SK-MEL-5 (cell line): ENCODE measurements around the gene ARL15. TPM values are rescaled to one million over a fixed set of nuclear protein-coding genes. Genes with fewer than 3 reads are reported as not detected.

ENCODE experiments used
- DNase-seq: peaks from one replicate; pipeline ENCODE4 v3.0.0-alpha.2; 2016; ENCODE audit warnings: low read depth, low spot score
- in situ Hi-C: cut with HindIII; loops from 2 replicates; pipeline ENCODE4 v1.10.0; 2016; ENCODE audit warnings: low sequenced_read_pairs, high pct_unique_total_duplicates, low pct_unique_long_range_greater_than_20kb
- total RNA-seq: library from RNA; depleted of rRNA; stranded (reverse); fragments of >200 nt; shearing (Covaris generic); gene quantifications from 2 replicates; pipeline ENCODE4 v1.2.3, GENCODE V29; 2014

The ARL15 gene
- total RNA-seq, 1 experiment from 2014 or later, result 14.9 TPM

DNA sequence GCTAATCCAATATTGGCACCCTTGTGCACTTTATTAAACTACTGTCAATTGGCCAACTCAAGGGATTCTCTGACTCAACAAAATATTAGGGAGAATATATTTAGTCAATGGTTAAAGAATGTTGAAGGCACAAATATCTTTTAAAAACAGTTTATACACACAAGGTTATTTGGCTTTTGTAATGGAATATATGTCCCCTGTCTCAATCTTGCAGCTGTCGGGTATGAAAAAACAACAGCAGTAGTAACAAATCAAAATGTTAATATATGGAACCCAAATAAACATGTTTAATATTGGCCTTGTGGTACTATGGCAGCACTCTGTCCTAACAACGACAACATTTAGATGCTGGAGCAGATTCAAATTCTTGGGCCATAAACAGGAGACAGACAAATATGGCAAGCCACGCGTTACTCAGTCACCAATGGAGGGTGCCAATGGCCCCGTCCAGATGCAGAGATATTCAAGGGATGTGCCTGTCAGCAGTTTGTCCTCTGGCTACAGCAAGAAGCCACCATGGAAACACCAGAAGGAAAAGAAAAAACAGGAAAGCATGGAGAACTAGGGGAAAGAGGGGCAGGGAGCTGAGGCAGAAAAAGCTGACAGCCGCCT, 408.0 kb downstream of the ARL15 start:
- DNase-seq, result no peak
- in situ Hi-C loops, result no loop called here

DNA sequence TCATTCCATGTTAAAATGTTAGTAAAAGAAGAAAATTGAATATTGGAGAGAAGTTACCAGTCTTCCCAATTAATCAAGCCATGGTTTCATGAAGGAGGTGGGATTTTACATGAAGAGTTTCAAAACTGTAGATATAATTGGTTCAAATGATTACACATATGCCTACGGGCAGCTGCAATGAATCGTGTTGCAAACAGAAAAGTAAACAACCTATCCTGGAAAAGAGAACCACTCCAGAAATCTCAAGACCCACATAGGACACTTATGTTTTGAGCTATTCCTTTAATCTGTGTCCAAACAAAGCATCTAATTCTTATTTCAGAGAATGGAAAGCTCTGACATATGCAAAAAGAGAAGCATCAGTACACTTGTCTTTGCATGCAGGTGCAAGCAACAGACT, 409.7 kb downstream of the ARL15 start:
- no peak for DNase-seq
- in situ Hi-C loops, result no loop called here

DNA sequence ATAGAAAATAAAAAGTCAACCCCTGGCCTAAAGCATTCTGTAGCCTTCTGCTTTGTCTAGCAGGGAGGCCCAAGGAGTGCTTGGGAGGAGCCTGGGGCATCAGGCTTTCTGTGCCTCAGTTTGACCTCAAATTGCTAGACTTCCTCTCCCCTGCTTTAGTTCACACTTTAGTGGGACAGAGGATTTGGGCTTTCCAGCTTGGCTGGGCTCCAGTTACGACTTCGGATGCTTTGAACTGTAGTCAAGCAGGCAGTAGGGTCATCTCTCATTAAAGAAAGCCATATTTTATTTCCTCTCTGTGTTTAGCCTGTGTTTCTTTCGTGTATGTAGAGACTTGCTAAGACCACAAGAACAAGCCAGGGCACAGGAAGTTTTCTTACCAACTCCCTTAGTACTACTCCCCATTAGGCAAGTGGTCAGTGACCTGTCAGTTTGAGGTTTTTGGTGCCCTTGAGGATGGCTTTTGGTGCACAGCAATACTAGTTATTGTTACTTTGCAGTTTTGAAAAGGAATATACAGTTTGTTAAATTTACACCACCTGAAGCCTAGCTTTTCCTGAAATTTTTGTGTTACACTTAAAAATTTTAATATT, 415.2 kb downstream of the ARL15 start:
- in situ Hi-C loops, result no loop called here
- DNase-seq, result no peak

DNA sequence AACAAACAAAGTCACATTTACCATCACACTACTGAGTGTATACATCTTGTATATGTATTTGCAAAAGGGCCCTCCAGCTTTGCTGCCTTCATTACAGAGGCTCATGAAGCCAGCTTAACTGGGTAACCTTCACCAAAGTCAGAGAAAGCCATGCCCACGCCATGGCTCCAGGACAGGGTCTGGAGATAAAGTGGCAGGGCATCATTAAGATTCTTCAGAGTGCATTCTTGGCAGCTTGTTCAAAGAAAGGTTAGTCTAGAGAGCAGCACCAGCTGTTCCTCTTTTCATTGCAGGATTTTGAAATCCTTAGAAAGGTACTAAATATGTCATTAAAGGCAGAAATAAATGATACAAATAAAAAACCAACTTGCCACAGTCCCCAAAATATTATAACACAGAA, 416.7 kb downstream of the ARL15 start:
- in situ Hi-C loops, result no loop called here

DNA sequence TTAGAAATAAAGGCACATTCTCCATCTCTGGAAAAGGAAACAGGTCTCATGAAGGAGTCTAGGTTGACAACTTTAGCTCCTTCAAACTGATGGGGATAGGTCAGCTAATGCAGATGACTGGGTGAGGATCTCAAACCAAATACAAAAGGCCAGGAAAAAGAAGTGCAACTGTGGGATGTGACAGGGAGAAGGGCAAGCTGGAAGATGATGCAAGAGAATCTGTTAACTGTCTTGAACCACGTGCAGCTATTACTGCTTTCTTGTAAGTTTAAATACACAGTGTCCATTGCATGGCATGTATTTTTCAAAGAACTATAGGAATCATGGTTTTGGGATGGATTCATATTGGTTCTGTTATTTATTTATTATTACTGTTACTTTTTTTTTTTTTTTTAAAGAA, 418.1 kb downstream of the ARL15 start:
- in situ Hi-C loops, result no loop called here
- no peak for DNase-seq

More for the DNA sequence above, 416.7 kb downstream of the ARL15 start:
- no peak for DNase-seq

DNA sequence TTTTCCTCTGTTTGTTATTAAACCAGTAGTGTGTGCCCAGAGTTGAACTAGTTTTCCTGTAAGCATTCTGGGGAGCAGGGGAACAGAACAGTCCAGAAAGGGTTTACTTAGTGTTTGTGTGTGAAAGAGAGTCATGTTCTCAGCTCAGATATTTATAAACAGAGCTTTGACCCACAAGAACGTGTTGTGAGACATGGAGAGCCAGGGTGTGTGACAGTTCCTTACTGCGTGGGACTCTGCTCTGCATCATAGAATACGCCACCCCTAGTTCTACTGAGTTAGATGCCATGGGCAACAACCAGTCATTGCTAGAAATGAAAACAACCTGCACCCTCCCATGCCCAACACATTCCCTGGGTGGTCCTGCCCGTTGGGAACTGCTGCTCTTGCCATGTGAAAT, 419.2 kb downstream of the ARL15 start:
- DNase-seq, result no peak
- in situ Hi-C loops, result no loop called here

DNA sequence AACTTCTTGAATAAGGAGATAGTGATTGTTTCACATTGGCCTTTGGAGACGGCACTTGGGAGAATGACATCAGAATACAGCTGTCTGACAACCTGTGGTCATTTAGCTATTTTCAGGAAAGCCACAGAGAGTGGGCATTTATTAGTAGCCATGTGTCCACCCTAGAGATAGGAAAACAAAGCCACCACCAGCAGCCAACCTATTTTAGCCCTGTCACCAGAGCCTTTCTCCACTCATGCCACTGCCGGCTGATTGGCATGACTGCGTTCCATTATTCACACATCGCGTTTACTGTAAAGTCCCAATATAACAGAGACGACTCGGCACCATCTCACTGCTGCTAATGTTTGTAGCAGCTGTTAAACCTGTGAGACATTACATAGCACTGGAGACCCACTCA, 419.9 kb downstream of the ARL15 start:
- DNase-seq, result no peak
- in situ Hi-C loops, result no loop called here

DNA sequence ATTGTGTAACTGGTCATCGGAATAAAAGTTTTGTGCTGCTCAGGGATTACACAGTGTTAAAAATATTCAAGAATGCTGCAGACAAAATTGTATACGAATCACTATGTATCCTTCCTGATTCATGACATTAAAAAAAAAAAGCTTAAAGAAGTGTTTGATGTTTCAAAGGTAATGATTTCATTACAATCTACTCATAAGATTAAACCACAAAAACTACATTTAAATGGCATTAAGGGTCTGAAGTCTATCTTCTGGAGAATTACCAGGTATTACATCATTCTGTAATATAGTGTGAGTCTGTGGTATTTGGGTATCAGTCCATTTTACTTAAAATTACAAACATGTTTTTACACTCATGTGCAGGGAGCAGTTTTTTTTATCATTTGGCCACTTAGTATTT, 425.5 kb downstream of the ARL15 start:
- in situ Hi-C loops, result no loop called here

DNA sequence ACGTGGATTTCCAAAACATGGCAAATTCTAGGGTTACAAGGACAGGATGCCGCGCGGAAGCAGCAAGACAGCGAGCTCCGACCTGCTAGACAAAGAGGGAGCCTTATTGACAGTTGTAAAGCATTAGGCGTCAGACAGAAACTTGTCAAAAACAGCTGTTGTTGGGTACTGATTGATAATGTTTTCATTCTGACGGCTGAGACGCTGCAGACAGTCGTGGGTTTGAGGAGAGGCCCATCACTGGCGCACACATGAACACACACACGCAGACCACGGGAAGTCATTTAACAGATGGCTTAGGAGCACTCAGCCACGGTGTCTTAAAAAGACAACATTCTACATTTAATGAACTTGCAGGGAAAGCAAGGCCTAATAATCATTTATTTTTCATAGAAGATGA, 426.0 kb downstream of the ARL15 start:
- in situ Hi-C loops, result no loop called here

More for the DNA sequence above, 425.5 kb downstream of the ARL15 start:
- no peak for DNase-seq

DNA sequence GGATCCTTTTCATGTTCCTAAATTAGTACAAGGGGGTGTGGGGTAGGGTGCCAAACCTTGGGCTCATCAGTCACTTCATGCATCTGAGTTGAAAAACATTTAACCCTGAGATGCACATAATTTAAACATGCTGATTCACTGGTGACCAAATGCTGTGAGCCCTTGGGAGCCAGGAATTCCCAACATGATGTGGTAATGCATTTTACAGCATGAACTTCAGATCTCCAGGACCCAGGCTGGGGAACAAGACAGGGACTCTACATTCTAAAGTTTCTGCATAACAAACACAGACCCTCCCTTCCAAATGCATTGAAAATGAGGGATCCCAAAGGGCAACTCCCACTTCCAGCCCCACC, 427.7 kb downstream of the ARL15 start:
- no peak for DNase-seq
- in situ Hi-C loops, result no loop called here

More for the DNA sequence above, 426.0 kb downstream of the ARL15 start:
- no peak for DNase-seq

DNA sequence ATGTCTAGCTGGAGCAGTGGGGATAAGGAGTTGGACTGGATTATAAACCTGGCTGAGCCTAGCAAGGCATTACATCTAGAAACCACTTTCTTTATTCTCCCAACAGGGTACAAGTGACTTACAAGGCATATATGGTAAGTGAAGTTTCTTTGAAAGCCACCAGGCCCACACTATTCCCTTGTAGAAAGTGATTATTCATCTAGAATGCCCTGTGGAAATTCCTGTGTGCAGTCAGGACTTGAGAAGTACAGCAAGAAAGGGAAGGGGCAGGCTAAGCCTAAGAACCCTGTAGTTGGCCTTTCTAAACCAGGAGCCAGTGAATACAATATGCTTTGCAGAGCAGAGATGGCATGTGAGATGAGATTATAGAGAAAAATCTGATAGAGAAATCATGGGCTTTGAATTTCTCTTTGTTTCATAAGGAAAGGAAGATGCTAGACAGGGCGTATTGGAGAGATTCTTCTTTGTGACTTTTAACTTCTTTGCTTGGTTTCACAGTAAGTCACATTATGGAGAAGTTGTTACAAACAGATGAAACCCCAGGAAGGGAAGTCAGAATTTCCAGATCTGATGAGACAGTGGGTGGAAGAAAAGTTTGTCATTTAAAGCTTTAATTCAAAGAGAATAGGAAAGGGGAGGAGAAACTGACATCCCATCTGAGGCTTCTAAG, 428.2 kb downstream of the ARL15 start:
- DNase-seq, result no peak
- in situ Hi-C loops, result no loop called here

DNA sequence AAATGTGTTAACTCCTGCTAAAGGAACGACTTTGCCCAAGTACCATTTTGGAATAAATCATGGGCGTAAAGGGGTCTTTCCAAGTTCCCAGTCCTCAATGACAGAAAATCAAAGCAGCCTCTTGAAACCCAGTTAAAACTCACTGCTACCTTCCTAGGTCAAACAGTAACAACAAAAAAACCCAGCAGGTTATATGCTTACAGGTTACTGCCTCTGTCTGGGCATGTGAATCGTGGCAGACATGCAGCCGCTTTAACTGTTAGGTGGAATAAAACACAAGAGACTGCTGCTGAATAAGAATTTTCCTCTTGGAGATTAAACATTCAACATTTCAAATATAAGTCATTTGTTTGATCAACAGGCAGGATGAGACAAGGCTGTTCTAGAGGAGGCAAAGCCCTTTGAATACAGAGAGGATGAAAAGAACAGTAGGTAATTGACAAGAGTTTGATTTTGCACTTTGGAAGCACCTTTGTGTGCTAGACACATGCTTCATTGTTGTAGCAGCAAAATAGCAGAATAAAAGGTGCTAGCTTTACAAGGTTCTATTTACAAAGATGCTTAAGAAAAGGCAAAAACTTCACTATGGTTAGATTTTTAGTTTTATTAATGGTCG, 430.6 kb downstream of the ARL15 start:
- in situ Hi-C loops, result no loop called here
- no peak for DNase-seq

DNA sequence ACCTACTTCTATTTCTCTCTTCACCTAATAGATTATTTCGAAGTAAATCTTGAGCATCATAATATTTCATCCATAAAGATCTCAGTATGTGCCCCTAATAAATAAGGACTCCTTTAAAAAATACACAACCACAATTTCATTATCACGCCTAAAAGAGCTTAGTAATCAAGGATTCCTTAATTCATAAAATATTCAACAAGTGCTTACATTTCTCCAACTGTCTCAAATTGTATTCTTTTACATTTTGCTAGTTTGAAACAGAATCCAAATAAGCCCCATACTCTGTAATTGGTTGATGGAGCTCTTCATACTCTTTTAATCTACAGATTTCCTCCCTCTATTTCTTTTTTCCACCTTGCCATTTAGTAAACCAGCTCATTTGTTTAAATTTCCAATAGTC, 432.4 kb downstream of the ARL15 start:
- in situ Hi-C loops, result no loop called here
- no peak for DNase-seq

DNA sequence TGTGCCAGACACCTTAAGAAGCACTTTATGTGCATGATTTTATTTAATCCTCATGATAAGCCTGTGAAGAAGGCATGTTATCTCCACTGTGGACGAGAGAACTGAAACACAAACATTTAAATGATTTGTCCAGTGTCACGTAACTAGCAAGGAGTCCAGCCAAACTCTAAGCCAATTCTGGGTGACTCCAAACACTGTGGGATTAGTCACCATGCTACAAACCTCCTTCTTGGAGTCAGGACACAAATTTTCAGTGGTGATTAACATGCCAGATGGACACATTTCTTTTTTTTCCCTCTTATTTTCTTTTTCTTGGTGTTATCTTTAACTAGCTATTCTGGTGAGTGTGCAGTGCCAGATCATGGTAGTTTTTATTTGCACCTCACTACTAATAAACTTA, 433.1 kb downstream of the ARL15 start:
- in situ Hi-C loops, result no loop called here
- DNase-seq, result no peak

DNA sequence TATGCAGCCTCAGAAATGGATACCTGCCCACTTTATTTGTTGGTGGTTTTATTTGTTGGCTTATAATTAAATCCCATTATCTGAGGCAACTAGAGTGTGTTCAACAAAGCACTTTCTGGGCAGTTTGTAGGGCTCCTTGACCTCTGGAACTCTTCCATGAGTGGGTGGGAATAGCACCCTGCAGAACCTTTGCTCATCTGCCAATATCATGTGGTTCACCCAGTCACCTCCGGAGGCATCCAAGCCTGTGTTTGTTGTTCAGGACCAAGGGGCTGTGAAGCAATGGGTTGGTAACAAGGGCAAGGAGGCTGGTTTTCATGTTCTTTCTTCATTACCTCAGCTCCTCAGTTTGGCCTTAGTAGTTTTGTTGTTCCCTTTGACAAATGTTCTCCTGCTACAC, 436.0 kb downstream of the ARL15 start:
- DNase-seq, result no peak
- in situ Hi-C loops, result no loop called here

DNA sequence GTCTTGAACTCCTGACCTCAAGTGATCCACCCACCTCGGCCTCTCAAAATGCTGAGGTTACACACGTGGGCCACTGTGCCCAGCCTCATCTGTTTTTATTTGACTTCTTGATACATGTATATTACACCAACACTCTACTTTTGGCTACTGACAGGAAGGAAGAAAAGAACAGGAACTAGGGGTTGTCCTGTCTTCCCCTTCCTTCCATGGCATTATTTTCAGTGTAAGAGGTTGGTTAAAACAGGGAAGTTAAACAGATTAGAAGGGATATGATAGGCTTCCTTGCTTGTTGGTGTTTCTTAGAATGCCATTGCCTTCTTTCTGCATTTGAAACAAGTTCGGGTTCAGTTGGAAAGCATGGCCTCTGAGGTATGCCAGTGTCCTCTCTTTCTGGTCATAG, 437.1 kb downstream of the ARL15 start:
- in situ Hi-C loops, result no loop called here
- DNase-seq, result no peak

DNA sequence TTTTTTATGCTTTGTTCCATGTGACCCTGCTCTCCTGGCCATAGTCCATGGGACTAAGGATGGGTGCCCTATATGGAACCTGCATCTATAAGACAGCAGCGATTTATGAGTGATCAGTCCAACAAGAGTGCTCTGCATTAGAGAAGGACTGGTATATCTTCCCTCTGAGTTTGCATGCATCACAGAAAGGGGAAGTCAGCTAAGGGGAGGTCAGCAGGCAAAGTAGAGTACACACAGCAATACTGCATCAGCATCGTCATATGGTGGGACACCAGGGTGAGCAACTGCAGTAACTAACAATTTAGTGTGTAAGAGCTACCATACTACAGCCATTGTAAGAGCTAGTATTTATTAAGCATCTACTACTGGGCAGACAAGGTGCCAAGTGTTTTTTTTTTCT, 438.6 kb downstream of the ARL15 start:
- in situ Hi-C loops, result no loop called here
- no peak for DNase-seq

DNA sequence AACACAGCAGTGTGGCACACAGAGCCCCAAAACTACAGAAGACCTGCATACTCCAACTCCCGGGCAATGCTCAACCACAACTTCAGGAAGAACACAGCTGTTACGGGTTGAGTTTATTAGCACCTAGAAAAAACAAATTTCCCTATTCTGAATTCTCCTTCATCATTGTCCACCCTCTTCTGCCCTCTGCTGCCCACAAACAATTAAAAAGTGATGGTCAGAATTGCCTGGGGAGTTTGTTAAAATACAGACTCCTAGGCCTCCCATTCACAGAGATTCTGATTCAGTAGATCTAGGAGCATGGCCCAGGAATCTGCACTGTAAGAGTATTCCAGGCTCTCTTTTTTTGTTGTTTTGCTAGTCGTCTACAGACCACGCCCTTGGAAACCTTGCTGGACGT, 439.3 kb downstream of the ARL15 start:
- DNase-seq, result peak; percentile 9
- in situ Hi-C loops, result no loop called here
